GM10266 (cell line): ENCODE results near the gene PAPPA2.

Experiments used
- DNase-seq: peaks from one replicate; pipeline ENCODE4 v3.0.0; 2012; ENCODE audit errors: extremely low spot score
- CTCF ChIP-seq: IDR thresholded peaks from 2 replicates; pipeline ENCODE4 v1.5.1; 2012; ENCODE audit warnings: mild to moderate bottlenecking, low read depth; ENCODE audit not compliant: control insufficient read depth, insufficient read depth; ENCODE audit errors: missing control alignments

PAPPA2 gene

GRCh38 chr1:176529395-176530090 is 66.6 kb downstream of the PAPPA2 start:
- no peak for TF ChIP-seq CTCF
- DNase-seq = no peak

GRCh38 chr1:176531036-176531435 is 68.1 kb downstream of the PAPPA2 start:
- no peak for DNase-seq
- no peak for TF ChIP-seq CTCF

GRCh38 chr1:176531921-176532897 is 69.2 kb downstream of the PAPPA2 start:
- TF ChIP-seq CTCF = no peak
- no peak for DNase-seq

GRCh38 chr1:176533020-176533419 is 70.0 kb downstream of the PAPPA2 start:
- no peak for TF ChIP-seq CTCF
- DNase-seq = no peak

GRCh38 chr1:176536588-176536987 is 73.6 kb downstream of the PAPPA2 start:
- no peak for TF ChIP-seq CTCF
- no peak for DNase-seq

GRCh38 chr1:176539018-176539417 is 76.0 kb downstream of the PAPPA2 start:
- TF ChIP-seq CTCF = no peak
- DNase-seq = no peak

GRCh38 chr1:176540428-176540827 is 77.5 kb downstream of the PAPPA2 start:
- no peak for TF ChIP-seq CTCF
- DNase-seq = no peak
